Measurements from ENCODE around the gene HECW1.

The HECW1 gene

DNA sequence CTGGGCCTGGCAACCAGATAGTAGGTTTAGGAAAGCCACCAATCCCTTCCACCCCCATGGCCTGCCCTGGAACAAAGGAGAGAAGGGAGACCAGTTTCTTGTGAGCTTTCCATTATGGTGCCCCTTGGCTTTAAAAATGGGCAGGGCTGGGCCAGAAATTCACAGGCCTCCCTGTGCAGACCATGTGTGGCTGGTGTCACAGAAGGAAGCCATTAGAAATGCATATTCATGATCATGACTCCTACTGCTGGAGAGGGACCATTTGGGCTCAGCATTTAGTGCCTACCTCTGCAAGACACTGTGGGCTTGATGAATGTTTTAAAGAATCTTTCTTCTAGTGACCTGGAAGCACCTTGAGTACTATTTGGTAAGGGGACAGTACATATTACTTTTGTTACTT lies 108.3 kb downstream of the HECW1 start (continued):
- TF ChIP-seq KLF16 (tag by site-specific recombination; IDR thresholded peaks at IDR 0.05) (no peak), ZNF311 (tag by site-specific recombination; IDR thresholded peaks at IDR 0.05; ENCODE audit: borderline replicate concordance) (no peak), ZBTB26 (tag by site-specific recombination; optimal IDR thresholded peaks at IDR 0.05) (no peak), ZNF610 (tag by site-specific recombination; IDR thresholded peaks at IDR 0.05; ENCODE audit: borderline replicate concordance) (no peak), ZSCAN16 (tag by site-specific recombination; IDR thresholded peaks at IDR 0.05) (no peak)

DNA sequence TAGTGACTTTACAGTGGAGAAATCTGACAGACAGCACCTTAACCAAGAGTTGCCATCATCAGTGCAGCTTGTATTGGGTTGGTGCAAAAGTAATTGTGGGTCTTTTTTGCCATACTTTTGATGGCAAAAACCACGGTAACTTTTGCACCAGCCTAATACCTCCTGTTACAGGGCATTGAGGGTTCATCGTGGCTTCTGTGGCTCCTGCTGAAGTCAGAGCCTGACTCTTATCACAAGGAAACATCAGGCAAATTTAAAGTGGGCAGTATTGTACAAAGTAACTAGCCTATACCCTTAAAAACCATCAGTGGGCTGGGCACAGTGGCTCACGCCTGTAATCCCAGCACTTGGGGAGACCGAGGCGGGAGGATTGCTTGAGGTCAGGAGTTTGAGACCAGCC lies 117.4 kb downstream of the HECW1 start:
- Histone ChIP-seq H3K4me1 (ENCODE audit: control insufficient read depth, insufficient read depth, low read length) (no peaks in the 10 kb centered on the region), H3K36me3 (ENCODE audit: control insufficient read depth in 2 of 2, insufficient read depth in 1 of 2, low read length in 2 of 2) (no peaks in the 10 kb centered on the region), H3K27ac (ENCODE audit: extremely low read depth, low read depth, low read length) (no peak overlapping the region), H3K4me3 (ENCODE audit: low read depth, low read length) (no peak overlapping the region), H3K9me3 (ENCODE audit: control insufficient read depth, insufficient read depth, low read depth, low read length) (no peaks in the 10 kb centered on the region)
- TF ChIP-seq ZNF280C (tag by site-specific recombination; IDR thresholded peaks at IDR 0.05) (no peak), GLI4 (tag by site-specific recombination; IDR thresholded peaks at IDR 0.05) (no peak)
- CTCF ChIA-PET: no interaction called here
- POLR2A ChIA-PET: no interaction called here

GRCh38 chr7:43232366-43232765 lies 119.9 kb downstream of the HECW1 start:
- H3K4me3 ChIP-seq (ENCODE audit: low read depth, low read length): no peak overlapping the region
- no peaks in the 10 kb centered on the region for H3K4me1 ChIP-seq (ENCODE audit: control insufficient read depth, insufficient read depth, low read length)
- H3K36me3 ChIP-seq (ENCODE audit: control insufficient read depth in 2 of 2, insufficient read depth in 1 of 2, low read length in 2 of 2): no peaks in the 10 kb centered on the region
- ChIA-PET POLR2A (no interaction called here), CTCF (no interaction called here)
- no peak overlapping the region for H3K27ac ChIP-seq (ENCODE audit: extremely low read depth, low read depth, low read length)
- no peaks in the 10 kb centered on the region for H3K9me3 ChIP-seq (ENCODE audit: control insufficient read depth, insufficient read depth, low read depth, low read length)
- no peak for TF ChIP-seq SP3 (tag by site-specific recombination; IDR thresholded peaks at IDR 0.05)
- TF ChIP-seq, protein P1, sequence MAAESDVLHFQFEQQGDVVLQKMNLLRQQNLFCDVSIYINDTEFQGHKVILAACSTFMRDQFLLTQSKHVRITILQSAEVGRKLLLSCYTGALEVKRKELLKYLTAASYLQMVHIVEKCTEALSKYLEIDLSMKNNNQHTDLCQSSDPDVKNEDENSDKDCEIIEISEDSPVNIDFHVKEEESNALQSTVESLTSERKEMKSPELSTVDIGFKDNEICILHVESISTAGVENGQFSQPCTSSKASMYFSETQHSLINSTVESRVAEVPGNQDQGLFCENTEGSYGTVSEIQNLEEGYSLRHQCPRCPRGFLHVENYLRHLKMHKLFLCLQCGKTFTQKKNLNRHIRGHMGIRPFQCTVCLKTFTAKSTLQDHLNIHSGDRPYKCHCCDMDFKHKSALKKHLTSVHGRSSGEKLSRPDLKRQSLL (tag by site-specific recombination; IDR thresholded peaks at IDR 0.05): no peak
- TF ChIP-seq, protein P2, sequence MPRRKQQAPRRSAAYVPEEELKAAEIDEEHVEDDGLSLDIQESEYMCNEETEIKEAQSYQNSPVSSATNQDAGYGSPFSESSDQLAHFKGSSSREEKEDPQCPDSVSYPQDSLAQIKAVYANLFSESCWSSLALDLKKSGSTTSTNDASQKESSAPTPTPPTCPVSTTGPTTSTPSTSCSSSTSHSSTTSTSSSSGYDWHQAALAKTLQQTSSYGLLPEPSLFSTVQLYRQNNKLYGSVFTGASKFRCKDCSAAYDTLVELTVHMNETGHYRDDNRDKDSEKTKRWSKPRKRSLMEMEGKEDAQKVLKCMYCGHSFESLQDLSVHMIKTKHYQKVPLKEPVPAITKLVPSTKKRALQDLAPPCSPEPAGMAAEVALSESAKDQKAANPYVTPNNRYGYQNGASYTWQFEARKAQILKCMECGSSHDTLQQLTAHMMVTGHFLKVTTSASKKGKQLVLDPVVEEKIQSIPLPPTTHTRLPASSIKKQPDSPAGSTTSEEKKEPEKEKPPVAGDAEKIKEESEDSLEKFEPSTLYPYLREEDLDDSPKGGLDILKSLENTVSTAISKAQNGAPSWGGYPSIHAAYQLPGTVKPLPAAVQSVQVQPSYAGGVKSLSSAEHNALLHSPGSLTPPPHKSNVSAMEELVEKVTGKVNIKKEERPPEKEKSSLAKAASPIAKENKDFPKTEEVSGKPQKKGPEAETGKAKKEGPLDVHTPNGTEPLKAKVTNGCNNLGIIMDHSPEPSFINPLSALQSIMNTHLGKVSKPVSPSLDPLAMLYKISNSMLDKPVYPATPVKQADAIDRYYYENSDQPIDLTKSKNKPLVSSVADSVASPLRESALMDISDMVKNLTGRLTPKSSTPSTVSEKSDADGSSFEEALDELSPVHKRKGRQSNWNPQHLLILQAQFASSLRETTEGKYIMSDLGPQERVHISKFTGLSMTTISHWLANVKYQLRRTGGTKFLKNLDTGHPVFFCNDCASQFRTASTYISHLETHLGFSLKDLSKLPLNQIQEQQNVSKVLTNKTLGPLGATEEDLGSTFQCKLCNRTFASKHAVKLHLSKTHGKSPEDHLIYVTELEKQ (tag by site-specific recombination; IDR thresholded peaks at IDR 0.05; ENCODE audit: borderline replicate concordance): no peak
- TF ChIP-seq ZNF596 (tag by site-specific recombination; IDR thresholded peaks at IDR 0.05): no peak
- no peak for TF ChIP-seq ZSCAN18 (tag by site-specific recombination; IDR thresholded peaks at IDR 0.05)
- no peak for TF ChIP-seq ZNF488 (tag by site-specific recombination; IDR thresholded peaks at IDR 0.05)
- TF ChIP-seq ZNF585B (tag by site-specific recombination; IDR thresholded peaks at IDR 0.05): no peak
- TF ChIP-seq, protein P3, sequence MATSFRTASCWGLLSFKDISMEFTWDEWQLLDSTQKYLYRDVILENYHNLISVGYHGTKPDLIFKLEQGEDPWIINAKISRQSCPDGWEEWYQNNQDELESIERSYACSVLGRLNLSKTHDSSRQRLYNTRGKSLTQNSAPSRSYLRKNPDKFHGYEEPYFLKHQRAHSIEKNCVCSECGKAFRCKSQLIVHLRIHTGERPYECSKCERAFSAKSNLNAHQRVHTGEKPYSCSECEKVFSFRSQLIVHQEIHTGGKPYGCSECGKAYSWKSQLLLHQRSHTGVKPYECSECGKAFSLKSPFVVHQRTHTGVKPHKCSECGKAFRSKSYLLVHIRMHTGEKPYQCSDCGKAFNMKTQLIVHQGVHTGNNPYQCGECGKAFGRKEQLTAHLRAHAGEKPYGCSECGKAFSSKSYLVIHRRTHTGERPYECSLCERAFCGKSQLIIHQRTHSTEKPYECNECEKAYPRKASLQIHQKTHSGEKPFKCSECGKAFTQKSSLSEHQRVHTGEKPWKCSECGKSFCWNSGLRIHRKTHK (tag by site-specific recombination; IDR thresholded peaks at IDR 0.05): no peak
- TF ChIP-seq, protein P4, sequence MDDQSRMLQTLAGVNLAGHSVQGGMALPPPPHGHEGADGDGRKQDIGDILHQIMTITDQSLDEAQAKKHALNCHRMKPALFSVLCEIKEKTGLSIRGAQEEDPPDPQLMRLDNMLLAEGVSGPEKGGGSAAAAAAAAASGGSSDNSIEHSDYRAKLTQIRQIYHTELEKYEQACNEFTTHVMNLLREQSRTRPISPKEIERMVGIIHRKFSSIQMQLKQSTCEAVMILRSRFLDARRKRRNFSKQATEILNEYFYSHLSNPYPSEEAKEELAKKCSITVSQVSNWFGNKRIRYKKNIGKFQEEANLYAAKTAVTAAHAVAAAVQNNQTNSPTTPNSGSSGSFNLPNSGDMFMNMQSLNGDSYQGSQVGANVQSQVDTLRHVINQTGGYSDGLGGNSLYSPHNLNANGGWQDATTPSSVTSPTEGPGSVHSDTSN (CRISPR knock-in tag; IDR thresholded peaks at IDR 0.05): no peak
- TF ChIP-seq ZNF76 (tag by site-specific recombination; IDR thresholded peaks at IDR 0.05; ENCODE audit: borderline replicate concordance, low read depth): no peak
- TF ChIP-seq ZNF670 (tag by site-specific recombination; IDR thresholded peaks at IDR 0.05; ENCODE audit: low read depth): no peak
- TF ChIP-seq ZNF548 (tag by site-specific recombination; IDR thresholded peaks at IDR 0.05): no peak
- TF ChIP-seq OSR2 (tag by site-specific recombination; IDR thresholded peaks at IDR 0.05): no peak
